ENCODE data around the gene RFXANK. TPM values are rescaled to one million over a fixed set of nuclear protein-coding genes. Genes with fewer than 3 reads are reported as not detected.

RFXANK gene
- total and polyA plus RNA-seq, 9 of the 15 experiments (the other 6 are each of a cell fraction or from before 2014, with no cell fraction given): 68.6 to 181 (median 150) TPM

- TF ChIP-seq ELK3 (CRISPR knock-in tag; IDR thresholded peaks at IDR 0.05) (no peak), SAFB2 (IDR thresholded peaks at IDR 0.05; ENCODE audit: borderline replicate concordance, low read depth, low read length, severe bottlenecking) (no peak), ZNF780A (CRISPR knock-in tag; IDR thresholded peaks at IDR 0.05) (no peak), RBM25 (IDR thresholded peaks at IDR 0.05; ENCODE audit: low read depth, low read length, severe bottlenecking) (peak; percentile 65), PHTF2 (CRISPR knock-in tag; IDR thresholded peaks at IDR 0.05) (no peak), ILF3 (IDR thresholded peaks at IDR 0.05; ENCODE audit: borderline replicate concordance) (no peak), NELFE (IDR thresholded peaks at IDR 0.05; ENCODE audit: insufficient read depth, insufficient read length) (no peak), TGIF2 (CRISPR knock-in tag; IDR thresholded peaks at IDR 0.05) (no peak), NR2C2 (CRISPR knock-in tag; IDR thresholded peaks at IDR 0.05) (no peak), NR2C2 (tag; IDR thresholded peaks at IDR 0.05) (peak; percentile 67; the same call in 1 of the 2 replicates), ZNF592 (IDR thresholded peaks at IDR 0.05) (no peak), ZNF57 (CRISPR knock-in tag; IDR thresholded peaks at IDR 0.05) (no peak), BCL6 (CRISPR knock-in tag; IDR thresholded peaks at IDR 0.05) (no peak), BMI1 (IDR thresholded peaks at IDR 0.05; ENCODE audit: low read length) (no peak), RBFOX2 (IDR thresholded peaks at IDR 0.05; ENCODE audit: low read depth, low read length) (peak; percentile 70), L3MBTL2 (IDR thresholded peaks at IDR 0.05) (peak; percentile 58), NCOA2 (IDR thresholded peaks at IDR 0.05; ENCODE audit: partially characterized antibody in 2 of 2) (no peak), ZC3H11A (IDR thresholded peaks at IDR 0.05; ENCODE audit: low read depth, low read length) (no peak), HLTF (IDR thresholded peaks at IDR 0.05) (0 out of 2 replicates have a peak, but pooled peaks have one; percentile 38)
- TF ChIP-seq, protein P1, sequence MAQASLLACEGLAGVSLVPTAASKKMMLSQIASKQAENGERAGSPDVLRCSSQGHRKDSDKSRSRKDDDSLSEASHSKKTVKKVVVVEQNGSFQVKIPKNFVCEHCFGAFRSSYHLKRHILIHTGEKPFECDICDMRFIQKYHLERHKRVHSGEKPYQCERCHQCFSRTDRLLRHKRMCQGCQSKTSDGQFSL (CRISPR knock-in tag; IDR thresholded peaks at IDR 0.05): no peak
- TF ChIP-seq, protein P1 (tag; IDR thresholded peaks at IDR 0.05): no peak
- TF ChIP-seq, protein P2, sequence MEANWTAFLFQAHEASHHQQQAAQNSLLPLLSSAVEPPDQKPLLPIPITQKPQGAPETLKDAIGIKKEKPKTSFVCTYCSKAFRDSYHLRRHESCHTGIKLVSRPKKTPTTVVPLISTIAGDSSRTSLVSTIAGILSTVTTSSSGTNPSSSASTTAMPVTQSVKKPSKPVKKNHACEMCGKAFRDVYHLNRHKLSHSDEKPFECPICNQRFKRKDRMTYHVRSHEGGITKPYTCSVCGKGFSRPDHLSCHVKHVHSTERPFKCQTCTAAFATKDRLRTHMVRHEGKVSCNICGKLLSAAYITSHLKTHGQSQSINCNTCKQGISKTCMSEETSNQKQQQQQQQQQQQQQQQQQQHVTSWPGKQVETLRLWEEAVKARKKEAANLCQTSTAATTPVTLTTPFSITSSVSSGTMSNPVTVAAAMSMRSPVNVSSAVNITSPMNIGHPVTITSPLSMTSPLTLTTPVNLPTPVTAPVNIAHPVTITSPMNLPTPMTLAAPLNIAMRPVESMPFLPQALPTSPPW (CRISPR knock-in tag; IDR thresholded peaks at IDR 0.05): 0 out of 2 replicates have a peak, but pooled peaks have one; percentile 16
Observed at GRCh38 chr19:19170053-19170872, 21.8 kb upstream of the RFXANK start, which contains the start of gene MEF2B (continued).

Measured in K562 (cell line).